ENCODE results near the gene CELF4.

DNA sequence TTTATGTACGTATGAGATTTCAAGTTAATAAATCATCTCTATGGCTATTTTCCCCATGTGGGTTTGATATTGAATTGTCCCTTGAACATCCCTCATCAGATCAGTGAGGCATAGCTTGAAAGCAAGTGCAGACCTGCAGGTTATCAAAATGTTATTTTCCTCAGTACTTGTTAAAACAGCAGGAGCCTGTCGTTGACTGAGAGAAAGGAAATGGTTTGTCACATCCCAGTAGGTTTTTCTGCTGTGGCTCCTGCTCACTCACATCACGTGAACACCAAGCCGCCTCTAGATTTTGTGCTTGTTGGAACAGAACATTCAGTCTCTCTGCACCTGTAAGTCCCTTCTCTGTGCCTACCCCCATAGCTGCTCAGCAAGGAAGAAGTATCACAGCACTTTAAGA is 340.3 kb downstream of the CELF4 start:
- no peak for TF ChIP-seq CTCF (IDR thresholded peaks at IDR 0.05)
- no peak for TF ChIP-seq EP300 (IDR thresholded peaks at IDR 0.05)
- TF ChIP-seq POLR2A (IDR thresholded peaks at IDR 0.05): no peak

All from upper lobe of left lung (tissue), 4 donors.